Measurements from ENCODE around the gene ZNF878. TPM values are rescaled to one million over a fixed set of nuclear protein-coding genes. Genes with fewer than 3 reads are reported as not detected.

The ZNF878 gene
- total RNA-seq, 4 donors from 2014 or later = 0.26 to 0.55 (median 0.28) TPM; not detected in 1

GRCh38 chr19:12043752-12044422, 8.9 kb downstream of the ZNF878 start:
- TF ChIP-seq POLR2A (IDR thresholded peaks at IDR 0.05) = no peak
- TF ChIP-seq CTCF (IDR thresholded peaks at IDR 0.05) = no peak
- H3K36me3 ChIP-seq = no peaks in the 10 kb centered on the region
- no peak overlapping the region for H3K27ac ChIP-seq
- intact Hi-C loops (cut with DNase I; ENCODE audit: low total_unique reads) = no loop called here
- peaks cover 0 to 9% of the 10 kb centered on the region in 2 donors for H3K9me3 ChIP-seq
- no peak for DNase-seq
- H3K4me3 ChIP-seq = no peak overlapping the region
- H3K27me3 ChIP-seq = no peaks in the 10 kb centered on the region
- H3K4me1 ChIP-seq = no peaks in the 10 kb centered on the region

GRCh38 chr19:12042893-12043292, 9.9 kb downstream of the ZNF878 start:
- Histone ChIP-seq H3K27ac (no peak overlapping the region), H3K4me1 (no peaks in the 10 kb centered on the region), H3K36me3 (no peaks in the 10 kb centered on the region), H3K27me3 (no peaks in the 10 kb centered on the region), H3K4me3 (no peak overlapping the region), H3K9me3 (peaks cover 0 to 9% of the 10 kb centered on the region in 2 donors)
- intact Hi-C loops (cut with DNase I; ENCODE audit: low total_unique reads) = no loop called here
- DNase-seq = no peak
- no peak for TF ChIP-seq POLR2A (IDR thresholded peaks at IDR 0.05)
- no peak for TF ChIP-seq CTCF (IDR thresholded peaks at IDR 0.05)

- intact Hi-C loops (cut with DNase I; ENCODE audit: low total_unique reads) = no loop called here
- no peaks in the 10 kb centered on the region for H3K4me1 ChIP-seq
- no peaks in the 10 kb centered on the region for H3K27me3 ChIP-seq
Observed at GRCh38 chr19:12035220-12036172, 17.3 kb downstream of the ZNF878 start, which contains the start of gene ZNF433. Gene ZNF433, minus strand, starts transcription at chr19:12035679. Its CDS starts 140 bp downstream, at chr19:12035539.

GRCh38 chr19:12034620-12035019, 18.1 kb downstream of the ZNF878 start:
- intact Hi-C loops (cut with DNase I; ENCODE audit: low total_unique reads) = no loop called here
- Histone ChIP-seq H3K27ac (peak overlapping the region; percentile 72 to 78), H3K36me3 (no peaks in the 10 kb centered on the region), H3K9me3 (no peaks in the 10 kb centered on the region), H3K4me1 (no peaks in the 10 kb centered on the region), H3K4me3 (peak overlapping the region; percentile 55 to 79), H3K27me3 (no peaks in the 10 kb centered on the region)
- DNase-seq = no peak
- TF ChIP-seq POLR2A (IDR thresholded peaks at IDR 0.05) (no peak), CTCF (IDR thresholded peaks at IDR 0.05) (no peak)

More at GRCh38 chr19:12035220-12036172, 17.3 kb downstream of the ZNF878 start, which contains the start of gene ZNF433:
- TF ChIP-seq CTCF (IDR thresholded peaks at IDR 0.05) = peak in 1 of 4 experiments; percentile 2
- peak; percentile 56 to 58 for TF ChIP-seq POLR2A (IDR thresholded peaks at IDR 0.05)
- H3K4me3 ChIP-seq = peak within 1 kb of the TSS; percentile 55 to 79
- peak within 1 kb of the TSS; percentile 72 to 78 for H3K27ac ChIP-seq
- DNase-seq = peak; percentile 91 to 92
- H3K36me3 ChIP-seq = no peaks in the 10 kb centered on the region
- no peaks in the 10 kb centered on the region for H3K9me3 ChIP-seq
